GM23248 (cell line): ENCODE results near the gene PKP3.

Source experiments
- EZH2 ChIP-seq: fragments of 200-600 bp; sonication (generic); IDR thresholded peaks from 2 replicates; pipeline ENCODE4 v1.6.1; 2018; ENCODE audit warnings: antibody characterized with exemption, mild to moderate bottlenecking; ENCODE audit not compliant: insufficient read depth, poor library complexity, severe bottlenecking
- EZH2phosphoT487 ChIP-seq: fragments of 200-600 bp; sonication (generic); IDR thresholded peaks from 2 replicates; pipeline ENCODE4 v1.6.1; 2018; ENCODE audit warnings: antibody characterized with exemption, moderate library complexity, mild to moderate bottlenecking, low read depth; ENCODE audit not compliant: insufficient read depth

GRCh38 chr11:422249-422656, 28.2 kb downstream of the PKP3 start:
- TF ChIP-seq EZH2phosphoT487, result no peak
- no peak for TF ChIP-seq EZH2
